AG10803 (cell line): ENCODE results near the gene CNGA3.

ENCODE experiments used
- DNase-seq: peaks from one replicate; pipeline ENCODE4 v3.0.0; 2010; ENCODE audit warnings: low read depth
- H3K4me3 ChIP-seq: 2 replicates; pipeline ENCODE4 v1.5.1; 2011; ENCODE audit warnings: mild to moderate bottlenecking, low read length, control low read depth
- TF ChIP-seq, protein P1 (sequence below): conservative IDR thresholded peaks from 2 replicates; pipeline ENCODE4 v1.5.1; 2011; ENCODE audit warnings: mild to moderate bottlenecking, low read length, control low read depth, inconsistent platforms

The CNGA3 gene

DNA sequence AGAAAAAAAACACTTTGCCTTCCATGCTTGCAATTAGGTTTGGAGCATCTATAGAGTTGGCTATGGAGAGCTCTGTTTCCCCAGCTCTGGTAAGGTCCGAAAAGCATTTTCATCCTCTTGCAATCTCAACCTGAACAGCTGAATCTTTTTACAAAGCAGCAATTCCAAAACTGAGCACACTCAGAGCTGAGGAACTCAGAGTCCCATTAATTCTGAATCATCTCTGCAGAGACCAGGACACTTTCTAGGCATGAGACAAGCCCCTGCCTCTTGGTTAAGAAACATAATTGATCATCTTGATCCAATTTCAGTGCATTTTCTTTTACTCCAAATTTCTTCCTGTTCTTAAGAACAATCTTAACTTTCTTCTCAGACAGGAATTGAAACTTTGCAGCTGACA lies 4.2 kb downstream of the CNGA3 start:
- no peak overlapping the region for H3K4me3 ChIP-seq
- no peak for DNase-seq
- TF ChIP-seq, protein P1, sequence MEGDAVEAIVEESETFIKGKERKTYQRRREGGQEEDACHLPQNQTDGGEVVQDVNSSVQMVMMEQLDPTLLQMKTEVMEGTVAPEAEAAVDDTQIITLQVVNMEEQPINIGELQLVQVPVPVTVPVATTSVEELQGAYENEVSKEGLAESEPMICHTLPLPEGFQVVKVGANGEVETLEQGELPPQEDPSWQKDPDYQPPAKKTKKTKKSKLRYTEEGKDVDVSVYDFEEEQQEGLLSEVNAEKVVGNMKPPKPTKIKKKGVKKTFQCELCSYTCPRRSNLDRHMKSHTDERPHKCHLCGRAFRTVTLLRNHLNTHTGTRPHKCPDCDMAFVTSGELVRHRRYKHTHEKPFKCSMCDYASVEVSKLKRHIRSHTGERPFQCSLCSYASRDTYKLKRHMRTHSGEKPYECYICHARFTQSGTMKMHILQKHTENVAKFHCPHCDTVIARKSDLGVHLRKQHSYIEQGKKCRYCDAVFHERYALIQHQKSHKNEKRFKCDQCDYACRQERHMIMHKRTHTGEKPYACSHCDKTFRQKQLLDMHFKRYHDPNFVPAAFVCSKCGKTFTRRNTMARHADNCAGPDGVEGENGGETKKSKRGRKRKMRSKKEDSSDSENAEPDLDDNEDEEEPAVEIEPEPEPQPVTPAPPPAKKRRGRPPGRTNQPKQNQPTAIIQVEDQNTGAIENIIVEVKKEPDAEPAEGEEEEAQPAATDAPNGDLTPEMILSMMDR, result no peak

DNA sequence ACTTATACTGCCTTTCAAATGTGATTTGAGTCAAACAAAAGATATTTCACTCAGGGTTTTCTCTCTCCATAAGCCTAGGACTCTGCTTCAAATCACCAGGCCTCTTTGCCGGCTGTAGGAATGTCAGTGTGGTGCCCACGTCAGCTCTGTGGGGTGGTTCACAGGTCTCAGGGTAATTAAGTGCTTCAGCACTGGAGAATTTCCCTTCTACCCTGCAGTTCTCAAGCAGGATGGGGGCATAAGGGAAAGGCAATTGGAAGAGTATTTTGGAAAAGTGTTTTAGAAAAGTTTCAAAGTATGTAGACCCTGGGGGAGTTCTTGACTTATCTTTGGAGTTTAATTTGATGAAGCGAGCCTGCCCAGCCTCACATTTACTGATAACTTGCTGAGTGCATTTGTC lies 9.6 kb downstream of the CNGA3 start:
- no peak overlapping the region for H3K4me3 ChIP-seq
- TF ChIP-seq, protein P1, result no peak
- no peak for DNase-seq

DNA sequence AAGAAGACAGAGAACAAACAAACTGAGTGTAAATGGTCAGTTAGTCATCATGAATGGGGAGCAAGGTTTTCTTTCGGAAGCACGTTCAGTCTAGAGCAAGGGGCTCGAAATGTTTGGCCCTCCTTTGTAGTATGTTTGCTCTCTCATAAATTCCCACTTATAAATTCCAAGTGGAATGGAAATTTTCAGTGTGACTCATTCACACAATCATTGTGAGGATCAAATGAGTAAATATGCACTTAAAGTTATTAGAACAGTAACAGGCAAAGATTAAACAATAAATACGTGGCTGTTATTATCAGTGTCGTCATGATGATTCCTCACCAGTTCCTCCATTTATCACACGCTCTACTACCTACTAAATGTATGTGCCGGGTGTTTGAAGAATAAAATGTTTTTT lies 10.5 kb downstream of the CNGA3 start:
- TF ChIP-seq, protein P1, result no peak
- no peak for DNase-seq
- H3K4me3 ChIP-seq, result no peak overlapping the region

DNA sequence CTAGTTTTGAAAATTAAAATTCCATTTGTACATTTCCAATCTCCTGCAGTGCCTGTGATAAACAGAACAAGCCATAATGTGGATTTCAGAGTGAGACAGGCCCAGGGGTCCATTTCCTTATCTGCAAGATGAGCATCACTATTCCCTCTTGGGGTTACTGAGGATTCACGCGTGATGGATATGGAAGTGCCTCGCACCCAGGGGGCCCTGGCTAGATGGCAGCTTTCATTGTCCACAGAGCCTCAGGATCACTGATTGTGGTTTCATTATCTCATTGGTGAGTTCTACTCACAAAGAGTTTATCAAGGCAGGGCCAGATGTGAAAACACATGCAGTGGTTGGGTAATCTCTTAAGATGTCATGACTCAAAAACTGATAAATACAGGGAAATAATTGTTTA lies 11.6 kb downstream of the CNGA3 start:
- DNase-seq, result no peak
- TF ChIP-seq, protein P1, result no peak
- H3K4me3 ChIP-seq, result no peak overlapping the region

DNA sequence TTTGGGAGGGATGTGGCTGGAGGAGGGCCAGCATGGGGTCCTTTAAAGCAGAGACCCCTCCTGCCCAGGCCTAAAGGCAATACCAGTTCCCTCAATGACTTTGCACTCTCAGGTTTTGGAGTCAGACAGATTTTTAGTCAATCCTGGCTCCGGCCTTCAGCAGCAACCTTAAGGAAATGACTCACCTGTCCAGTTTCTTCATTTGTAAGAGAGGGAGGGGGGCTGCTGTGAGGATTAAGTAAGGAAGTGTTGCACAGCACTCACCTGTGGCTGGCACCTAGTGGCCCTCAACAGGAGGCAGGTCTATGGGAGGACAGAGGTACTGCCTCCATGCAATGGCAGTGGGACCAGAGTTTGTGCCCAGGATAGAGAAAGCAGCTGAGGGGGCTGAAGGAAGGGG lies 13.7 kb downstream of the CNGA3 start:
- TF ChIP-seq, protein P1, result no peak
- no peak for DNase-seq
- no peak overlapping the region for H3K4me3 ChIP-seq

DNA sequence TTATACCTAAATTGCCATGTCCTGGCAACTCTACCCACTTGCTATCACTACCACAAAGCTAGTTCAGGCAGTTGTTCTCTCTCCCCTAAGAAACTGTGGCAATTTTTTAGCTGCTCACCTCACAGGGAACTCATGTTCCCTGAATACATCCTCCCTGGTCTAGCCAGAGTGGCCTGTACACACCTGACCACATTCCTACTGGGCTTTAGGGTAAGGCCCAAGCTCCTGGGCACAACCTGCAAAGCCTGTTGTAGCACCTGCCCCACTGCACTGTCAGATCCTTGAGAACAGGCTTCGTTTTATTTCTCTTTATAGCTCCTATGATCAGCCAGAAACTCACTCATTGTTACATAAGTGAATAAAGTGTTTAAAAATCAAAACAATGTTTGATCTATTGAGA lies 21.5 kb downstream of the CNGA3 start:
- no peak overlapping the region for H3K4me3 ChIP-seq
- DNase-seq, result no peak
- TF ChIP-seq, protein P1, result no peak

DNA sequence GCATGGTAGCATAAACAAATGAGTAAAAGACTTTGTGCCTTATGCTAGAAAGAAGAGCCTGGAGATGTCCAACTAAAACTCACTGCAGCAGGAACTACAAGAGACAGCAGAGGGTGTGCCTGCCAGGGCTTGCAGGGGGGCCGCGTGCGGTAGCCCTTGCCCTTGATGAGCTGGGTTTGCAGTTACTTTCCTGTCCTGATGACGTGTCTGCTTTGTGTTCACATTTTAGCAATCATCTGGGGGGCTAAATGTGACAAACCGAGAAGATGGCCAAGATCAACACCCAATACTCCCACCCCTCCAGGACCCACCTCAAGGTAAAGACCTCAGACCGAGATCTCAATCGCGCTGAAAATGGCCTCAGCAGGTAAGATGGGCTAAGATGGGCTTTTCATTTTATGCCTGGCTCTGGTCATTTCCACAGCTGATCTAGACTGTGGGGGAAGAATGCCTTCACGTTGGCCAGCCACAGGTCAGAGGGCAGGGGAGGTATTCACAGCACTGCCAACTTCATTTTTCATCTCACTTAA lies 23.5 kb downstream of the CNGA3 start:
- no peak overlapping the region for H3K4me3 ChIP-seq
- DNase-seq, result no peak
- TF ChIP-seq, protein P1, result no peak
